ENCODE data around the gene BSDC1.

BSDC1 gene

GRCh38 chr1:32318127-32318869 lies 75.9 kb downstream of the BSDC1 start:
- H3K4me3 ChIP-seq (ENCODE audit: low read depth, low read length), result no peak overlapping the region
- no peak for TF ChIP-seq CTCF (IDR thresholded peaks at IDR 0.05; ENCODE audit: low read depth, low read length, missing control alignments)

GRCh38 chr1:32316903-32317277 lies 77.4 kb downstream of the BSDC1 start:
- no peak for DNase-seq (ENCODE audit: low read depth)
- no peak for TF ChIP-seq CTCF (IDR thresholded peaks at IDR 0.05; ENCODE audit: low read depth, low read length, missing control alignments)
- H3K4me3 ChIP-seq (ENCODE audit: low read depth, low read length), result no peak overlapping the region

More at GRCh38 chr1:32318127-32318869, 75.9 kb downstream of the BSDC1 start:
- DNase-seq (ENCODE audit: low read depth), result no peak
